ENCODE data around the gene MIEF1.

Gene MIEF1

DNA sequence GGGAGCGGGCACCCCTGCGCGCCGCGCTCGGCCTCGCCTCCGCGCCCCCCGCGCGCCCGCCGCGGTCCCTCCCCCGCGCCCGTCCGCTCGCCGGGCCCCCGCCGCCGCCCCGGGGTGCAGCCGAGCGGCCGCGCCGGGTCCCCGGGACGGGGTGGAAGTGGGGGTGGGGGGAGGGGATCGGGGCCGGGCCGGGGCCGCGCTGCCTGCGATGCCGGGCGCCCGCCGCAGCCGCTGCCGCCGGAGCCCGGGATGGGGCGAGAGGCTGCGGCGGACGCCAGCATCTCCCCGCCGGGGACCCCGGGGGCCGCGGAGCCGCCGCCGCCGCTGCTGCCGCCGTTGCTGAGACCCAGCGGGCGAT lies 44.9 kb upstream of the MIEF1 start:
- no peak for DNase-seq
- Histone ChIP-seq H3K27me3 (ENCODE audit: insufficient read depth, low read depth, severe bottlenecking) (no peaks in the 10 kb centered on the region), H3K4me3 (ENCODE audit: low read depth, low read length) (peak overlapping the region; percentile 68), H3K27ac (peak overlapping the region; percentile 76), H3K36me3 (no peaks in the 10 kb centered on the region), H3K9me3 (ENCODE audit: severe bottlenecking) (no peaks in the 10 kb centered on the region)
- TF ChIP-seq, protein P1, sequence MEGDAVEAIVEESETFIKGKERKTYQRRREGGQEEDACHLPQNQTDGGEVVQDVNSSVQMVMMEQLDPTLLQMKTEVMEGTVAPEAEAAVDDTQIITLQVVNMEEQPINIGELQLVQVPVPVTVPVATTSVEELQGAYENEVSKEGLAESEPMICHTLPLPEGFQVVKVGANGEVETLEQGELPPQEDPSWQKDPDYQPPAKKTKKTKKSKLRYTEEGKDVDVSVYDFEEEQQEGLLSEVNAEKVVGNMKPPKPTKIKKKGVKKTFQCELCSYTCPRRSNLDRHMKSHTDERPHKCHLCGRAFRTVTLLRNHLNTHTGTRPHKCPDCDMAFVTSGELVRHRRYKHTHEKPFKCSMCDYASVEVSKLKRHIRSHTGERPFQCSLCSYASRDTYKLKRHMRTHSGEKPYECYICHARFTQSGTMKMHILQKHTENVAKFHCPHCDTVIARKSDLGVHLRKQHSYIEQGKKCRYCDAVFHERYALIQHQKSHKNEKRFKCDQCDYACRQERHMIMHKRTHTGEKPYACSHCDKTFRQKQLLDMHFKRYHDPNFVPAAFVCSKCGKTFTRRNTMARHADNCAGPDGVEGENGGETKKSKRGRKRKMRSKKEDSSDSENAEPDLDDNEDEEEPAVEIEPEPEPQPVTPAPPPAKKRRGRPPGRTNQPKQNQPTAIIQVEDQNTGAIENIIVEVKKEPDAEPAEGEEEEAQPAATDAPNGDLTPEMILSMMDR (IDR thresholded peaks at IDR 0.05; ENCODE audit: low read depth, low read length), result no peak

GRCh38 chr22:39457556-39458443 lies 44.3 kb upstream of the MIEF1 start:
- Histone ChIP-seq H3K27ac (peak overlapping the region; percentile 76), H3K27me3 (ENCODE audit: insufficient read depth, low read depth, severe bottlenecking) (no peaks in the 10 kb centered on the region), H3K36me3 (no peaks in the 10 kb centered on the region), H3K9me3 (ENCODE audit: severe bottlenecking) (no peaks in the 10 kb centered on the region), H3K4me3 (ENCODE audit: low read depth, low read length) (peak overlapping the region; percentile 68)
- TF ChIP-seq, protein P1 (IDR thresholded peaks at IDR 0.05; ENCODE audit: low read depth, low read length), result no peak
- no peak for DNase-seq

- DNase-seq, result no peak
- no peaks in the 10 kb centered on the region for H3K9me3 ChIP-seq (ENCODE audit: severe bottlenecking)
- H3K4me3 ChIP-seq (ENCODE audit: low read depth, low read length), result peak overlapping the region; percentile 68
- H3K36me3 ChIP-seq, result no peaks in the 10 kb centered on the region
- TF ChIP-seq, protein P1 (IDR thresholded peaks at IDR 0.05; ENCODE audit: low read depth, low read length), result no peak
- H3K27ac ChIP-seq, result no peak overlapping the region; the same call in 1 of the 2 replicates
- no peaks in the 10 kb centered on the region for H3K27me3 ChIP-seq (ENCODE audit: insufficient read depth, low read depth, severe bottlenecking)
Observed at GRCh38 chr22:39458444-39459083, 43.5 kb upstream of the MIEF1 start.

- Histone ChIP-seq H3K36me3 (no peaks in the 10 kb centered on the region), H3K9me3 (ENCODE audit: severe bottlenecking) (no peaks in the 10 kb centered on the region), H3K27ac (no peak overlapping the region), H3K4me3 (ENCODE audit: low read depth, low read length) (no peak overlapping the region), H3K27me3 (ENCODE audit: insufficient read depth, low read depth, severe bottlenecking) (no peaks in the 10 kb centered on the region)
- no peak for DNase-seq
- TF ChIP-seq, protein P1 (IDR thresholded peaks at IDR 0.05; ENCODE audit: low read depth, low read length), result no peak
Observed at GRCh38 chr22:39459681-39460080, 42.4 kb upstream of the MIEF1 start.

GRCh38 chr22:39462443-39463221 lies 39.5 kb upstream of the MIEF1 start:
- Histone ChIP-seq H3K27ac (no peak overlapping the region), H3K27me3 (ENCODE audit: insufficient read depth, low read depth, severe bottlenecking) (no peaks in the 10 kb centered on the region), H3K36me3 (no peaks in the 10 kb centered on the region), H3K4me3 (ENCODE audit: low read depth, low read length) (no peak overlapping the region), H3K9me3 (ENCODE audit: severe bottlenecking) (no peaks in the 10 kb centered on the region)
- TF ChIP-seq, protein P1 (IDR thresholded peaks at IDR 0.05; ENCODE audit: low read depth, low read length), result peak; percentile 38; the same call in 1 of the 2 replicates
- peak; percentile 58 for DNase-seq
